HG03103 (cell line): ENCODE measurements around the gene CDT1.
"Not testable (repeated sequence)": the region's sequence is repeated elsewhere in the genome, so short reads cannot be mapped to it uniquely, and the experiment has no call there.

Experiments
- ATAC-seq: cut with Tn5 transposase; IDR thresholded peaks from one replicate; pipeline ENCODE4 v1.9.1; 2021; ENCODE audit warnings: low read depth; ENCODE audit not compliant: unreplicated experiment

The CDT1 gene

GRCh38 chr16:88815901-88816589 is 12.5 kb downstream of the CDT1 start:
- ATAC-seq = no peak

- no peak for ATAC-seq
Measured at GRCh38 chr16:88816736-88817535, 13.3 kb downstream of the CDT1 start.

- no peak for ATAC-seq
Measured at GRCh38 chr16:88817785-88818574, 14.4 kb downstream of the CDT1 start.

GRCh38 chr16:88818575-88818874 is 14.9 kb downstream of the CDT1 start:
- no peak for ATAC-seq

- no peak for ATAC-seq
Measured at GRCh38 chr16:88819126-88819525, 15.5 kb downstream of the CDT1 start.

GRCh38 chr16:88820385-88821025 is 16.9 kb downstream of the CDT1 start:
- no peak for ATAC-seq

GRCh38 chr16:88821168-88821850 is 17.7 kb downstream of the CDT1 start:
- ATAC-seq = no peak

- ATAC-seq = no peak
Measured at GRCh38 chr16:88822281-88823040, 18.9 kb downstream of the CDT1 start.

GRCh38 chr16:88823646-88824045 is 20.1 kb downstream of the CDT1 start:
- ATAC-seq = not testable (repeated sequence)

- ATAC-seq = no peak
Measured at GRCh38 chr16:88824256-88825077, 20.9 kb downstream of the CDT1 start.

GRCh38 chr16:88825146-88825545 is 21.6 kb downstream of the CDT1 start:
- no peak for ATAC-seq

- no peak for ATAC-seq
Measured at GRCh38 chr16:88826070-88826840, 22.7 kb downstream of the CDT1 start.

- ATAC-seq = no peak
Measured at GRCh38 chr16:88827727-88828126, 24.1 kb downstream of the CDT1 start.

- ATAC-seq = no peak
Measured at GRCh38 chr16:88828711-88829110, 25.1 kb downstream of the CDT1 start.

GRCh38 chr16:88830258-88830657 is 26.7 kb downstream of the CDT1 start:
- ATAC-seq = no peak

GRCh38 chr16:88830783-88831182 is 27.2 kb downstream of the CDT1 start:
- no peak for ATAC-seq

GRCh38 chr16:88831838-88832237 is 28.2 kb downstream of the CDT1 start:
- no peak for ATAC-seq

GRCh38 chr16:88833086-88833485 is 29.5 kb downstream of the CDT1 start:
- no peak for ATAC-seq
